ENCODE results near the gene CDK5R2. TPM values are rescaled to one million over a fixed set of nuclear protein-coding genes. Genes with fewer than 3 reads are reported as not detected.

CDK5R2 gene
- total and polyA plus RNA-seq, 2 donors (not counting 1 experiment from before 2014, with no cell fraction given), result 0.05 to 0.17 TPM

DNA sequence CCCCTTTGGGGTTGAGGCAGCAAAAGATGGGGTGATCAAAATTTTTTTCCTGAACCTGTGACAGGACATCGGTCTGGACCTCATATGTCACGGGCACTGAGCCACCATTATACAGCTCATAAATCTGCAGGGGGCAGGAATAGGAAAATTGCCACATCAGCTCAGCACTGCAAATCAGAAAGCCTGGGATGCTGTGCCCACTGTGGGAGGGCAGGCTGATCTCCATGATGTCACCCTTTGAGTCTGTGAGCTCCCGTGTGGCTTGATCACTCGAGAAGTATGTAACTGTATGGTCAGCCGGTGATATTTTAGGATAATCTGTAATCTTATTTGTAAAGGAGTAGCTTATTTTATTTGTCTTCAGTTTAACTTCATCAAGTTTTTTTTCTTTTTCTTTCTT, 51.4 kb downstream of the CDK5R2 start:
- Histone ChIP-seq H3K36me3 (ENCODE audit: control insufficient read depth, insufficient read depth, low read length) (no peaks in the 10 kb centered on the region), H3K9me3 (ENCODE audit: control insufficient read depth, insufficient read depth, low read depth, low read length) (no peaks in the 10 kb centered on the region), H3K27me3 (ENCODE audit: control insufficient read depth, insufficient read depth, low read length) (no peaks in the 10 kb centered on the region), H4K20me1 (ENCODE audit: control insufficient read depth, extremely low read depth, insufficient read depth, low read length) (no peaks in the 10 kb centered on the region), H2AFZ (ENCODE audit: low read length) (no peak overlapping the region), H3K79me2 (ENCODE audit: control insufficient read depth, insufficient read depth, low read length) (no peaks in the 10 kb centered on the region), H3K27ac (ENCODE audit: insufficient read depth, low read length) (no peak overlapping the region), H3K4me1 (ENCODE audit: control insufficient read depth, extremely low read depth, insufficient read depth, low read length) (no peaks in the 10 kb centered on the region), H3K4me2 (ENCODE audit: extremely low read depth, insufficient read depth, low read length) (no peak overlapping the region), H3K9ac (ENCODE audit: insufficient read depth, low read length) (no peak overlapping the region), H3K4me3 (replicated peaks in 1 of 4; ENCODE audit: control extremely low read depth in 1 of 4, insufficient read depth in 1 of 4, low read depth in 3 of 4, low read length in 4 of 4) (no peak overlapping the region)
- TF ChIP-seq, protein P1, sequence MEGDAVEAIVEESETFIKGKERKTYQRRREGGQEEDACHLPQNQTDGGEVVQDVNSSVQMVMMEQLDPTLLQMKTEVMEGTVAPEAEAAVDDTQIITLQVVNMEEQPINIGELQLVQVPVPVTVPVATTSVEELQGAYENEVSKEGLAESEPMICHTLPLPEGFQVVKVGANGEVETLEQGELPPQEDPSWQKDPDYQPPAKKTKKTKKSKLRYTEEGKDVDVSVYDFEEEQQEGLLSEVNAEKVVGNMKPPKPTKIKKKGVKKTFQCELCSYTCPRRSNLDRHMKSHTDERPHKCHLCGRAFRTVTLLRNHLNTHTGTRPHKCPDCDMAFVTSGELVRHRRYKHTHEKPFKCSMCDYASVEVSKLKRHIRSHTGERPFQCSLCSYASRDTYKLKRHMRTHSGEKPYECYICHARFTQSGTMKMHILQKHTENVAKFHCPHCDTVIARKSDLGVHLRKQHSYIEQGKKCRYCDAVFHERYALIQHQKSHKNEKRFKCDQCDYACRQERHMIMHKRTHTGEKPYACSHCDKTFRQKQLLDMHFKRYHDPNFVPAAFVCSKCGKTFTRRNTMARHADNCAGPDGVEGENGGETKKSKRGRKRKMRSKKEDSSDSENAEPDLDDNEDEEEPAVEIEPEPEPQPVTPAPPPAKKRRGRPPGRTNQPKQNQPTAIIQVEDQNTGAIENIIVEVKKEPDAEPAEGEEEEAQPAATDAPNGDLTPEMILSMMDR (conservative IDR thresholded peaks at IDR 0.05 in 1 of 2, IDR thresholded peaks at IDR 0.05 in 1 of 2; ENCODE audit: low read depth in 1 of 2, low read length in 2 of 2), result no peak
- TF ChIP-seq EZH2 (IDR thresholded peaks at IDR 0.05; ENCODE audit: low read length, missing control alignments), result no peak
- DNase-seq (ENCODE audit: low read depth in 2 of 2), result no peak

Other genes with a start within 250 kb of the CDK5R2 start
- 5.9 and 9.4 TPM in 2 replicates for gene TTLL4, start 248.8 kb upstream of the CDK5R2 start, total RNA-seq
- gene TTLL4, start 248.8 kb upstream of the CDK5R2 start, polyA plus RNA-seq, result 6.1 and 14.4 TPM in 2 replicates
- 40.6 and 53.8 TPM in 2 replicates for gene CYP27A1, start 177.5 kb upstream of the CDK5R2 start, total RNA-seq
- 12.7 and 16.2 TPM in 2 replicates for gene CYP27A1, start 177.5 kb upstream of the CDK5R2 start, polyA plus RNA-seq
- gene PRKAG3, start 127.9 kb upstream of the CDK5R2 start, total RNA-seq, result 0.26 and 0.33 TPM in 2 replicates
- gene PRKAG3, start 127.9 kb upstream of the CDK5R2 start, polyA plus RNA-seq, result 0.02 TPM in 1 of 2 replicates, not detected in the other
- not detected in 2 replicates for gene WNT6, start 99.9 kb upstream of the CDK5R2 start, total RNA-seq
- gene WNT6, start 99.9 kb upstream of the CDK5R2 start, polyA plus RNA-seq, result not detected in 2 replicates
- not detected in 2 replicates for gene WNT10A, start 78.8 kb upstream of the CDK5R2 start, total RNA-seq
- gene WNT10A, start 78.8 kb upstream of the CDK5R2 start, polyA plus RNA-seq, result not detected in 2 replicates
- gene FEV, start 25.5 kb downstream of the CDK5R2 start, total RNA-seq, result not detected in 2 replicates
- gene FEV, start 25.5 kb downstream of the CDK5R2 start, polyA plus RNA-seq, result not detected in 2 replicates
- gene CRYBA2, start 33.8 kb downstream of the CDK5R2 start, total RNA-seq, result not detected in 2 replicates
- not detected in 2 replicates for gene CRYBA2, start 33.8 kb downstream of the CDK5R2 start, polyA plus RNA-seq
- gene CFAP65, start 81.8 kb downstream of the CDK5R2 start, total RNA-seq, result not detected in 2 replicates
- not detected in 2 replicates for gene CFAP65, start 81.8 kb downstream of the CDK5R2 start, polyA plus RNA-seq
- gene IHH, start 101.3 kb downstream of the CDK5R2 start, total RNA-seq, result not detected in 2 replicates
- not detected in 2 replicates for gene IHH, start 101.3 kb downstream of the CDK5R2 start, polyA plus RNA-seq
- gene NHEJ1, start 201.1 kb downstream of the CDK5R2 start, total RNA-seq, result 20.3 and 22.1 TPM in 2 replicates
- 22.3 and 24.8 TPM in 2 replicates for gene NHEJ1, start 201.1 kb downstream of the CDK5R2 start, polyA plus RNA-seq
- gene SLC23A3, start 210.4 kb downstream of the CDK5R2 start, total RNA-seq, result 1.8 and 2.5 TPM in 2 replicates
- gene SLC23A3, start 210.4 kb downstream of the CDK5R2 start, polyA plus RNA-seq, result 0.29 and 0.52 TPM in 2 replicates
- gene CNPPD1, start 217.3 kb downstream of the CDK5R2 start, total RNA-seq, result 22.6 and 33.5 TPM in 2 replicates
- 42.2 and 49.4 TPM in 2 replicates for gene CNPPD1, start 217.3 kb downstream of the CDK5R2 start, polyA plus RNA-seq
- gene RETREG2, start 218.6 kb downstream of the CDK5R2 start, total RNA-seq, result 88.7 and 95.3 TPM in 2 replicates
- gene RETREG2, start 218.6 kb downstream of the CDK5R2 start, polyA plus RNA-seq, result 64.6 and 89.5 TPM in 2 replicates
- 29.3 and 40.0 TPM in 2 replicates for gene ZFAND2B, start 247.1 kb downstream of the CDK5R2 start, total RNA-seq
- gene ZFAND2B, start 247.1 kb downstream of the CDK5R2 start, polyA plus RNA-seq, result 26.8 and 29.9 TPM in 2 replicates

Data from fibroblast of lung (primary cell).